Measurements from ENCODE around the gene ANO10.
"Not testable (repeated sequence)": the region's sequence is repeated elsewhere in the genome, so short reads cannot be mapped to it uniquely, and the experiment has no call there.

The ANO10 gene

GRCh38 chr3:43462566-43462965 lies 159.2 kb downstream of the ANO10 start:
- DNase-seq = not testable (repeated sequence)

GRCh38 chr3:43461345-43461744 lies 160.5 kb downstream of the ANO10 start:
- no peak for DNase-seq

- DNase-seq = peak in 1 of 2 experiments; percentile 10
These were observed 164.8 kb downstream of the ANO10 start for GRCh38 chr3:43457038-43457437.

GRCh38 chr3:43455233-43455632 lies 166.6 kb downstream of the ANO10 start:
- DNase-seq = no peak

- no peak for DNase-seq
These were observed 167.8 kb downstream of the ANO10 start for GRCh38 chr3:43453981-43454380.

- no peak for DNase-seq
These were observed 170.0 kb downstream of the ANO10 start for GRCh38 chr3:43451670-43452254.

GRCh38 chr3:43448098-43448497 lies 173.7 kb downstream of the ANO10 start:
- no peak for DNase-seq

- DNase-seq = no peak
These were observed 176.0 kb downstream of the ANO10 start for GRCh38 chr3:43445820-43446219.

GRCh38 chr3:43442872-43443395 lies 178.9 kb downstream of the ANO10 start:
- no peak for DNase-seq

- DNase-seq = no peak
These were observed 185.2 kb downstream of the ANO10 start for GRCh38 chr3:43436507-43437140.

- DNase-seq = no peak
These were observed 186.1 kb downstream of the ANO10 start for GRCh38 chr3:43435706-43436105.

GRCh38 chr3:43434431-43434830 lies 187.4 kb downstream of the ANO10 start:
- DNase-seq = no peak

- no peak for DNase-seq
These were observed 189.3 kb downstream of the ANO10 start for GRCh38 chr3:43432462-43432861.

GRCh38 chr3:43426388-43426787 lies 195.4 kb downstream of the ANO10 start:
- DNase-seq = no peak

GRCh38 chr3:43425829-43426228 lies 196.0 kb downstream of the ANO10 start:
- DNase-seq = no peak

GRCh38 chr3:43423639-43424038 lies 198.2 kb downstream of the ANO10 start:
- DNase-seq = no peak

- DNase-seq = no peak
These were observed 198.7 kb downstream of the ANO10 start for GRCh38 chr3:43423142-43423541.

- DNase-seq = no peak
These were observed 203.1 kb downstream of the ANO10 start for GRCh38 chr3:43418601-43419272.

GRCh38 chr3:43417133-43417532 lies 204.7 kb downstream of the ANO10 start:
- no peak for DNase-seq

- DNase-seq = no peak
These were observed 206.7 kb downstream of the ANO10 start for GRCh38 chr3:43415088-43415487.

- DNase-seq = no peak
These were observed 208.0 kb downstream of the ANO10 start for GRCh38 chr3:43413676-43414368.

GRCh38 chr3:43411429-43411828 lies 210.4 kb downstream of the ANO10 start:
- DNase-seq = no peak

GRCh38 chr3:43410592-43410991 lies 211.2 kb downstream of the ANO10 start:
- no peak for DNase-seq

- no peak for DNase-seq
These were observed 212.3 kb downstream of the ANO10 start for GRCh38 chr3:43409506-43409905.
